GM21390 (cell line): ENCODE results near the gene LRRC49.
"Not testable (repeated sequence)": the region's sequence is repeated elsewhere in the genome, so short reads cannot be mapped to it uniquely, and the experiment has no call there.

Experiments
- ATAC-seq: cut with Tn5 transposase; IDR thresholded peaks from one replicate; pipeline ENCODE4 v1.9.1; 2021; ENCODE audit not compliant: unreplicated experiment

LRRC49 gene

DNA sequence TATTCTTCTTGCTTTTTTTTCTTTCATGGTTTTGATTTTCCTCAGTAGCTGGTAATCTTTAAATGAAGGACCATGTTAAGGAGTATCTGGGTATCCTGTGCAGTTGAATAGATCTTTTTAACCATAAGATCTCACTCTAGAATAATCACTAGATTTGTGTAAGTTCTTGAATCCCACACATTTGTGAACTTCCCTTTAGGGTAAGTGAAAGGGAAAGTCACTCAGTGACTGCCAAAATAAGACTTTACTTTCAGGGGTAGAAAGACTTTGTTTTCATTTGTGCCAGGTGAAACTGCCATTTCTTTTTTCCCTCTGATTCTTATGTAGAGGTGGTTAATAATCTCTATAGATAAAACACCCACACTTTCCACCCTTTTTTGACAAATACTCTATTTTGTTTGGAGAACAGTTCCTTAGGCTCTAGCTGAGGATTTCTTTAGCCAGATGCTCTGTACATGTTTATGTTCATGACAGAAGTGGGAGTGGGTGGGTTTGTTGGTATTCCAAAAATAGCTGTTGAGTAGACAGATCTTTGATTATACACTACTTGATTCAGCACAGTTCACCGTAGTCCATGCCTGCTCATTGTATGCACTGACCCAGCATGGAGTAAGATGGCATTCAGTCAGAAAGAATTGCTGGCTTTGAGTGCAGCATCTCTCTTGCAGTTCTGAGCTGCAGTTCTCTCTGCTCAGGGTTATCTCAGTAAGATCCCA, 28.5 kb downstream of the LRRC49 start:
- no peak for ATAC-seq

DNA sequence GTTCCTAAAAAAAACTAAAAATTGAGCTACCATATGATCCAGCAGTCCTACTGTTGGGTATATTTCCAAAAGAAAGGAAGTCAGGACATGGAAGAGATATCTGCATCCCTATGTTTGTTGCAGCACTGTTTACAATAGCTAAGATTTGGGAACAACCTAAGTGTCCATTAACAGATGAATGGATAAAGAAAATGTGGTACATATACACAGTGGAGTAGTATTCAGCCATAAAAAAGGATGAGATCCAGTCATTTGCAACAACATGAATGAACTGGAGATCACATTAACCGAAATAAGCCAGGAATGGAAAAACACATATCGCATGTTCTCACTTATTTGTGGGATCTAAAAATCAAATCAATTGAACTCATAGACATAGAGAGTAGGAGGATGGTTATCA, 29.5 kb downstream of the LRRC49 start:
- ATAC-seq, result no peak

DNA sequence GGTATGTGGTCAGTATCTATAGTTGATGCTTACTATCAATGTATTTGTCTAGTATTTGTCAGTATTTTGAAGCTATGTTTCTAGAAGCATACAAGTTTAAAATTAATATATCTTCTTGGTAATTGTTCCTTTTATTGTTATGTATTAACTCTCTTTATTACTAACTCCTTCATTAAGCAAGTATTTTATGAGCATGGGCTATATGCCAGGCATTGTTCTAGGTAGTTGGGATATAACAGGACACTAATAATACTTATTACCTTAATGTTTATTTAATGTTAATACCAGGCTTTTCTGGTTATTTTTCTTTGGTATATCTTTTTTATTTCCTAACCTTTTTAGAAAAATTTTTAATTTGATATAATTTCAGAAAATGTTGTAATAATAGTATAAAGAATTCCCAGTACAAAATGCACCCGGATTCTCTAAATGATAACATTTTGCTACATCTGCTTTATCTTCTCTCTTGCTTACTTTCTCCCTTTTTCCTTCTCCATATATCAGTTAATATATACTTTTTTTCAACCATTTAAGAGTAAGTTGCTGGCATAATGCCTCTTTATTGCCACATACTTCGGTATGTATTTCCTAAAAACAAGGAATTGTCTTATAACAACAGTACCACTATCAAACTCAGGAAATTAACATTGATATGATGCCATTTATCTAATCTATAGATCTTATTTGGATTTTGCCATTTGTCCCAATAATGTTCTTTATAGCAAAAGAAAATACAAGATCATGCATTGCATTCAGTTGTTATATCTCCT, 30.9 kb downstream of the LRRC49 start:
- ATAC-seq, result no peak

DNA sequence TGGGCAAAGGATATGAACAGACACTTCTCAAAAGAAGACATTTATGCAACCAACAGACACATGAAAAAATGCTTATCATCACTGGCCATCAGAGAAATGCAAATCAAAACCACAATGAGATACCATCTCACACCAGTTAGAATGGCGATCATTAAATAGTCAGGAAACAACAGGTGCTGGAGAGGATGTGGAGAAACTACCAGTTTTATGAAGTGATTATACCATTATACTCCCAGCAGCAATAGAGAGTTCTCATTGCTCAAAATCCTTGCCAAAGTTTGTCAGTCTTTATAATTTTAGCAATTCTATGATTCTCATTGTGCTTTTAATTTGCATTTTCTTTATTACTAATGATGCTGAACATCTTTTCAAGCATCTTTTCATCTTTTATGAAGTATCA, 34.3 kb downstream of the LRRC49 start:
- ATAC-seq, result not testable (repeated sequence)

DNA sequence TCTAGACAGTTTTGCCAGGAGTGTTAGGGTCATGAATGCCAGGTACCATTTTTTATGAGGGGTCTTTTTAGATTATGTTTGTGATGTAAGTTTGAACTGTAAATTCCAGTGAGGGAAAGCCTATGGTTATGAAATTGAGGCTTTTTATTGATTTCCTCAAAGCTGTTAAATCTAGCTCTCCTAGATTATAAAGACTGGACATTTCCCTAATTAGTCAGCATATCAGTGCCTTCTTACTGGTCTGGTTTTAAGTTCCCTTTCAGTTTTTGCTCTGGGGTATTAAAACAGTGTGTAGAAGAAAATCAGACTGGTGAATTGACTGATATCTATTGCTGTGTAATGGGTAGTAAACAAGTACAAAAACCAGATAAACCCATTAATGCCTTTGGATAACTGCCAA, 39.2 kb downstream of the LRRC49 start:
- no peak for ATAC-seq

DNA sequence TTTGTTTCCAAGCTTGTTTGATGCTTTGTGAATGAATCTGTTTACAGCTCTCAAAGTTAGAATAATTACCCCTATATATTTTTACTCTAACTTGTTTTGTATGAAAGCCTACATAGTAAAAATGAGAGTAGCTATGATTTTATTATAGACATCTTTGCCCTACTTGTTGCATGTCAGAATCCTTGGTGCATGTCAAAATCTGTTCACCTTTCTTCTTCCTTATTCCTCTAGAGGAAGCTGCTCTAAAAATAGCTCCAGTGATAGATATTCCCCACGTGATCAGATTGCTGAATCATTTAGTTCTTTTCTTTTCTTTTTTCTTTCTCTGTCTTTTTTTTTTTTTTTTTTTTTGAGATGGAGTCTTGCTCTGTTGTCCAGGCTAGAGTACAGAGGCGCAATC, 39.8 kb downstream of the LRRC49 start:
- ATAC-seq, result no peak

DNA sequence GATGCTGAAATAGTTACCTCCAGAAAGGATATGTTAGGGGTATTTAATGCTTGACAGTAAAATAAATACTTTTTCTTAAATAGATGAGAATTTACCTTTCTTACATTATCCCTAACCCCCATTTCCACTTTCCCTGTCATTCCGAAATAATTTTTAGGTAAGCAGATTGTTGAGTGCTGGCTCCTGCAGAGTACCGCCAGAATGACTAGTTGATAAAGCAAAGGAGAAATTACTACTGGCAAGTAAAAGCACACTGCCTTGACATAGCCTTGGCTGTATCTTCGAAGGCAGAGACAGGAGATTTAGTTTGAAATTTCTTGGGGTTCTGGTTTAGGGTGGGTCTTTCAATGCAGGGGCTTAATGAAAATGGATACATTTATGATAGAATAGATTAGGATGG, 40.8 kb downstream of the LRRC49 start:
- no peak for ATAC-seq

DNA sequence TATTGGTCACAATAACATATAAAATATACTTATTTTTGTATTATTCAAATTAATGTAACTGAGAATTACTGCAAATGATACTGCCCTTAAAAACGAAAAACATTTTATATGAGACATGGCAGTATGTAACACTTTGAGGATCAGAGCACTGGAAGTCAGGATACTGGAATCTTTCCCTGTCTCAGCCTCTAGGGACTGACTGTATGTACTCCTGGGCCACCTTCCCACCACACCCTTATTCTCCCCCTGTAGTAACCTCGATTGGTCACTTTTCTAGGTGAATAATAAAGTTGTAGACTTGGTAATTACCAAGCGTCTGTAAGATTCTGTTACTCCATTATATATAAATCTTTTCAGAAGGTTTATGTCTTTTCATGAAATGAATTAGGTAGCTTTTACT, 43.0 kb downstream of the LRRC49 start:
- ATAC-seq, result no peak

DNA sequence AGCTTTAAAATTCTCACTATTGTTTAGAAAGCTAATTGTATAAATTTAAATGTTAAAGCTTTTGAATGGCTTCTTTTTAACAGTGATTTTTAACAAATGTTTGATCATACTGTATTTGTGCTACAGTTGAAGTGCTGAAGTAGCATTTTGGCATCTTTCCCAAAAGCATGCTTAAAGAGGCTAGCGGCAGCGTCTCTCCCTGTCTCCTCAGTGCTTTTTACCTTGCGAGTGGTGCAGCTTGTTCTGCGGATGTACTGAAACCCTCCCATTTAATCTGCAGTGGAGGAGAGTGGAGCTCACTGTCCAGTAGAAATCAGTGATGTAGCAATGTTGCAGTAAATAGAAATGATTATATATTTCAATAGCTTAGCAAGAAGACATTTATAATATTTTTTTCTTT, 43.7 kb downstream of the LRRC49 start:
- no peak for ATAC-seq

DNA sequence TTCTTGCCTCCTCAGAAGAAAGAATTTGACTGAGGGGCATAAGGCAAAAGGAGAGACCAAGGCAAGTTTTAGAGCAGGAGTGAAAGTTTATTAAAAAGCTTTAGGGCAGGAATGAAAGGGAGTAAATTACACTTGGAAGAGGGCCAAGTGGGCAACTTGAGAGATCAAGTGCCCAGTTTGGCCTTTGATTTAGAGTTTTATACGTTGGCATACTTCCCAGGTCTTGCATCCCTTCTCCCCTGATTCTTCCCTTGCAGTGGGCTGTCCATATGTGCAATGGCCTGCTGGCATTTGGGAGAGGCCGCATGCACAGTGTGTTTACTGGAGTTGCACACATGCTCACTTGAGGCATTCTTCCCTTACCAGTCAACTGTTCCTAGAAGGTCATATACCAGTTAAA, 50.7 kb downstream of the LRRC49 start:
- ATAC-seq, result not testable (repeated sequence)

DNA sequence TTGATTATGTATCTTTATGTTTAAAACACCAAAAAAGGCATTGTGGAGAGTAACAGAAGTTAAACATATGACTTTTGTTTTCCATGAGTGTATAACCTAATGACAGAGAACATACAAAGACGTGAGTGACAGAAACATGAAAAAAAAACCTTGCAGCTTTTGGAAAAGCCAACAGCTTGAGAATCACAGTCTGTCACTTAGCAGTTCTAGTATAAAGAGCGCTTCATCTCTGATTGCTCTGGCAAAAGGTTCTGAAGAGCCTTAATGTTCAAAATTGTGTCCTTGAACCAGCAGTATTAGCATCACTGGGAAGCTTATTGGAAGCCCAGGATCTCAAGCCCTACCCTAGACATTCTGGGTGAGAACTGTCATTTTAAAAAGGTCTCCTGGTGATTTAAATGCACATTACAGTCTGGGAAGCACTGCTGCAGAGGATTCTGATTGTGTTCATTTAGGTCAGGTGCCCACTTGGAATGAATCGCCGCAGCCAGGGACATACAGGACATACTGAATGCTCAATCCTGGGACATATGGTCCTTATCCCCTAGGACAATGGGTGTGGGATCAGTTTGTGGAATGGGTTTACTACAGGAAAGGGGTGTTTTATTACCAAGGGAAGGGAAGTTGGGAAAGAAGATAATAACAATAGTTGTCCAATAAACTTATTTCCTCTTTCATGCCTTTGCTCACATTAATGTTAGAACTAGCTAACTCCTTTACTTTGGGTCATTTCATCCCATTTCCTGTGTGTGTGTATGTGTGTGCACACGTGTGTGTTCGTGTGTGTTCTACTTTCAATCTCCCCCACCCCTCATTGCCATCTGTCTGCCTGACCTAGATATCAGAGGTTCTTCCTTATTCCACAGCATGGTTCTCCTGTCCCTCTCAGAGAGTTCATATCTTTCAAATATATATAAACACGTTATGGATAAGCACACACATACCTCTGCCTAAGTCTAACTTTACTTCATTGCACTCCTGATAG, 55.0 kb downstream of the LRRC49 start:
- no peak for ATAC-seq

DNA sequence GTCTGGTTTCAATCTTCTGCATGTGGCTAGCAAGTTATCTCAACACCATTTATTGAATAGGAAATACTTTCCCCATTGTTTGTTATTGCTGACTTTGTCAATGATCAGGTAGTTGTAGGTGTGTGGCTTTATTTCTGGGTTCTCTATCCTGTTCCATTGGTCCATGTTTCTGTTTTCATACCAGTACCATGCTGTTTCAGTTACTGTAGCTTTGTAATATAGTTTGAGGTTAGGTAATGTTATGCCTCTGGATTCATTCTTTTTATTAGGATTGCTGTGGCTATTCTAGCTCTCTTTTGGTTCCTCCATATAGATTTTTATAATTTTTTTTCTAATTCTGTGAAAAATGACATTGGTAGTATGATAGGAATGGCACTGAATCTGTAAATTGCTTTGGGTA, 58.3 kb downstream of the LRRC49 start:
- ATAC-seq, result no peak

DNA sequence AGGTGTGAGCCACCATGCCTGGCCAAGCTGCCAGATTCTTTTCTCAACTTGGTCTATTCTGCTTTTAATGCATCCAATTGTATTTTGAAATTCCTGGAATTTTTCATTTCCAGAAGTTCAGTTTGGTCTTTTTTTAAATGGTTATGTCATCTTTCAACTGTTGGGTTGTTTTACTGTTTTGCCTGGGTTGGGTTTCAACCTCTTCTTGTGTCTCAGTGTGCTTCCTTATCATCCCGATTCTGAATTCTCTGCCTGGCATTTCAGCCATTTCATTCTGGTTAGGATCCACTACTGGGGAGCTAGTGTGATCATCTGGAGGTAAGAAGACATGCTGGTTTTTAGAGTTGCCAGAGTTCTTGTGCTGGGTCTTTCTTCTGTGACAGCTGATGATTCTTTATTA, 61.5 kb downstream of the LRRC49 start:
- no peak for ATAC-seq

DNA sequence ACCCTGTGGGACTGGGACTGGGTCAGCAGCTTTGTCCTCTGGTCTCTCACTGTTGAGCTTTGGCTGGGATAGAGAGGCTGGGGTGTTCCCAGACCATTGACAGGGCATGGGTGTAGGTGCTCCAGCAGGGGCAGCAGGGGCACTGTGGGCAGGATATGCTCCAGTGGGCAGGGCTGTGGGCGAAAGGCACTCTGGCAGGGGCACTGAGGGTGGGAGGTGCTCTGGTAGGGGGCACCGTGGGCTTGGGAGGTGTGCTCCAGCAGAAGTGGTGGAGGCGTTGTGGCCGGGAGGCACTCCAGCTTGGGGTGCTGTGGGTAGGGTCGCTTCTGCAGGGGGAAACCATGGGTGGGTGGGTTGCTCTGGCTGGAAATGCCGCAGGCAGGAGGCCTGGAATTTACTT, 62.1 kb downstream of the LRRC49 start:
- ATAC-seq, result no peak

DNA sequence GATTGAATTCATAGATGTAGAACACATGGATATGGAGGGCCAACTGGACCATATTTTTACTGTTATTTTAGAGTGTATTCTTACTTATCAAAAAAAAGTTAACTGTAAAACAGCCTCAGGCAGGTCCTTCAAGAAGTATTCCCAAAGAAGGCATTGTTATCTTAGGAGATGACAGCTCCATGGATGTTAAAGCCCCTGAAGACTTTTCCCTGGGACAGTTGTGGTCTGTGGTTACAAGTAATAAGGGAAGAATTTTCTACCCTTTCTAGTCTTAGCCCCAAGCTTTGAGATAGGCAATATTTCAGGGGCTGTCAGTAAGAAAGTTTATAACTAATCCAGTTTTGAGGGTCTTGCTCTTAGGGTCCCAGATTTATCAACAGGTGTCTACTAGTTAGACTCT, 62.5 kb downstream of the LRRC49 start:
- no peak for ATAC-seq

DNA sequence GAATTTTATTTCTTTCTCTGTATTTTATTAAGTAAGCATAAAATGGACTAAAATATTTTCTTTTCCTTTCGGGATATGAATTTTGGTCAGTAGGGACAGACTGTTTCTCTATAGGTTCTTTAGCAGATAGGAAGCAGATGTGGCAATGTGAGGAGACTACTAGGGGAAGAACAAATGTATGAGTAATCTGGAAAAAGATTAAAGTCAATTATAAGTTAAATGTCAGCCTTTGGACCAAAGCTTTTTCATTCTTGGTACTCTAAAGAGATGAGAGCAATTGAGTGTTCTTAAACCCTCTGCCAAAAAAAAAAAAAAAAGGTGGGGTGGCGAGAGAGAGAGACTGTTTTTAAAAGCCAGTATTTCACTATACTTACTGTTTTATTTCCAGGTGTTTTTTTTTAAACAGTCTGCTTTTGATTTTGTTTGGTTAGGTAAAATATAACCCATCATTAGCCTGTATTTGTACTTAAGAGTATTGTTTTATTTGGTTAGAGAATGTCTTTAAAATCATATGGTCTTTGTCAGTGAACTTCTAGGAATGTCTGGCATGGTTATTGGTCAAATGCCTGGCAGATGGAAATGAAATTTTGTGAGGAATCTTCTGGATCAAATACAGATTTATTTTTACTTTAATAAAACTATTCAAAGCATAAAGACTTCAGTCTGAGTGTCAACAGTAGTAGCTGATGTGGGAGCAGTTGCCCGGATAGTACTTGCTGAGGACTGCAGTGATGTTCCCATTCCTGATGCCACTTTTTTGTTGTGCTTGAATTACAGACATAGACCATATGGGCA, 63.8 kb downstream of the LRRC49 start:
- ATAC-seq, result no peak

DNA sequence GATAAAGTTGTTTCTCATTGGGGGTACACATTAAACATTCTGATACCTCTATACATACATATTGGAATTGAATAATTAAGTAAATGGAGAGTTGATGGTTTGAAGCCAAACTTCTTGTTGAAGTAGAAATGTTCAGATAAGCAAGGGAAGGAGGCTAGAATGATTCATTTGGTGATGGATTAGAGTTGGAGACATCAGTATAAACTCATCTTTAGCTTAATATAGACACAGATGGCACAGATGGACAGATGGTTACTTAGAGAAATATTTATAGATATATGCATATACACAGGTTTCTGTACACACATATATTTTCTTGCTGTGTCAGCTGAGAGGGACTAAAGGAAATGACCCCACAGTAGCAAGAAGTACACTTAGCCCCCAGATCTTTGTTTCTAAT, 69.5 kb downstream of the LRRC49 start:
- no peak for ATAC-seq

DNA sequence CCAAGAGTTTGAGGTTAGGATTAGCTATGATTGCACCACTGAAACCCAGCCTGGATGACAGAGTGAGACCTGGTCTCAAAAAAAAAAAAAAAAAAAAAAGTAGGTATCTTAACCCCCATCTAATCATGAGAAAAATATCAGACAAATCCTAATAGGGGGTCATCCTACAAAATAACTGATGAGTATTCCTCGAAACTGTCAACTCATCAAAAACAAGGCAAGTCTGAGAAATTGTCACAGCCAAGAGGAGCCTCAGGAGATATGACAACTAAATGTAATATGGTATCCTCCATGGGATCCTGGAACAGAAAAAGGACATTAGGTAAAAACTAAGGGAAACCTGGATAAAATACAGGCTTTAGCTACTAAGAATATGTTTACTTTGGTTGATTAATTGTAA, 70.6 kb downstream of the LRRC49 start:
- no peak for ATAC-seq

DNA sequence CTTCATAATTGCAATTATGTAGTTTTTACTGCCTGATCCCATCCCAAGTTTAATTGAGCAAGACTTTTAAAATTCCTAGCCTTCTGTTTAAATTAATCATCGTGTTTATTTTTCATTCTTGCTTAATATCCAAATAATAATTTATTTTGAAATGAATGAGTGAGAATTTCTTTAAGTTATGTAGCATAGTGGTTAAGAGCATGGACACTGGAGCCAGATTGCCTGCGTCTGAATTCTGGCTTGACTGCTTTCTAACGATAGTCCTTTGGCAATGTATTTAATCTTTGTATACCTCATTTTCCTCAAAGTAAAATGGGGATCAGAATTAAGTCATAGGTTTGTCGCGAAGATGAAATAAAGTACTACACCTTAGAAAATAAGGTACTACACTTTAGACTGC, 71.4 kb downstream of the LRRC49 start:
- ATAC-seq, result no peak

DNA sequence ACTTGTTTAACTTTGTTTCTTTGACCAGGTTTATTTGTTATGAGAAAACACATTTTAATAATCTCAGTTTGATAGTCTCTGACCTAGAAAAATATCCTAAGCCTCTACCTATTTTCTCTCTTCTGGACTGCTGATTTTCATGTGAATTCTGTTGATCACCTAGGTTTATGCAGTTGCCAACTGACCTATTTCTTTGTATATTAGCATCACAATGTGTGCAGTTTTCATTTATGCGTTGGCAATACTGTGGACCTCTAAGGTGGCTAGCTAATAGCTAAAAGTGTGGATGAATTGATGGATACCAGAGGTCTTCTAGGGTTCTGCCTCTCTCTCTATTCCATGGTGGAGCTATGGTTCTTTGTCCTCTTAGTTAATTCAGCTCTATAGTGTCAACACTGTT, 72.1 kb downstream of the LRRC49 start:
- no peak for ATAC-seq

DNA sequence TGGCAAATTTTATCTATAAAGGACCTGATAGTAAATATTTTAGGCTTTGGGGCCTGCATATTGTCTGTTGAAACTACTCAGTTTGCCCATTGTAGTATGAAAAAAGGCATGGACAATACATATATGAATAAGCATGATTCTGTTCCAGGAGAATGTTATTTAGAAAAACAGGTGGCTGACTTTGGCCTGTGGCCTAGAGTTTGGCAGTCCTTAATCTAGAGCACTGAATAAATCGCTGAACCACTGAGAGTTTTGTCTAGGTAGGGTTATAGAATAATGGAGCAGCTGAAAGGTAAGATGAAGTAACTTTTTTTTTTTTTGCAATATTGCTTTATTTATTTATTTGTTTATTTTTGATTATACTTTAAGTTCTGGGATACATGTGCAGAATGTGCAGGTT, 75.0 kb downstream of the LRRC49 start:
- no peak for ATAC-seq
